NCI-H2107 treated with DMSO at 0.1 percent for 48 hours (cell line): ENCODE data around the gene ERICH6B.

ENCODE experiments used
- DNase-seq: peaks from one replicate; lab custom pipeline; 2025; ENCODE audit not compliant: unreplicated experiment; lab: John Stamatoyannopoulos, UW

Gene ERICH6B

GRCh38 chr13:45508776-45509175, 106.8 kb downstream of the ERICH6B start:
- no peak for DNase-seq

GRCh38 chr13:45506811-45507210, 108.7 kb downstream of the ERICH6B start:
- DNase-seq: no peak

- DNase-seq: no peak
Observed at GRCh38 chr13:45503658-45504057, 111.9 kb downstream of the ERICH6B start.

GRCh38 chr13:45501175-45501526, 114.4 kb downstream of the ERICH6B start:
- no peak for DNase-seq

GRCh38 chr13:45500492-45501174, 114.9 kb downstream of the ERICH6B start:
- no peak for DNase-seq

- no peak for DNase-seq
Observed at GRCh38 chr13:45496942-45497341, 118.6 kb downstream of the ERICH6B start.

GRCh38 chr13:45492538-45492937, 123.0 kb downstream of the ERICH6B start:
- DNase-seq: no peak
